Body of pancreas (tissue), 4 donors: Measurements from ENCODE around the gene CDCP1. TPM values are rescaled to one million over a fixed set of nuclear protein-coding genes. Genes with fewer than 3 reads are reported as not detected.
"Not testable (repeated sequence)": the region's sequence is repeated elsewhere in the genome, so short reads cannot be mapped to it uniquely, and the experiment has no call there.

Experiments used
- ATAC-seq: fragments of 150-250 bp; one replicate; pipeline ENCODE4 v1.9.1; 2016
- DNase-seq, 4 donors: peaks; one replicate each; pipeline ENCODE4 v3.0.0-alpha.2; 2019
- H3K27ac ChIP-seq, 4 donors: fragments of 200-600 bp; sonication (generic); 1 replicate in 3 of 4; 2 replicates in 1 of 4; pipeline versions ENCODE4 v1.5.1 to v1.6.1; 2016 to 2019; ENCODE audit warnings: mild to moderate bottlenecking in 1 of 4, mixed read lengths in 1 of 4, moderate library complexity in 1 of 4
- H3K27me3 ChIP-seq, 2 donors: fragments of 200-600 bp; sonication (generic); one replicate each; pipeline ENCODE4 v1.6.0; 2016; ENCODE audit warnings: mild to moderate bottlenecking in 1 of 2
- H3K36me3 ChIP-seq, 2 donors: fragments of 200-600 bp; sonication (generic); replicated peaks in 1 of 2; 2 replicates each; pipeline ENCODE4 v1.5.1; 2016; ENCODE audit warnings: low read depth in 2 of 2; ENCODE audit not compliant: insufficient read depth in 1 of 2
- H3K4me1 ChIP-seq: fragments of 200-600 bp; sonication (generic); one replicate; pipeline ENCODE4 v1.6.0; 2016
- H3K4me3 ChIP-seq, 2 donors: fragments of 200-600 bp; sonication (generic); 1 replicate in 1 of 2; 2 replicates in 1 of 2; pipeline ENCODE4 v1.5.1; 2016 to 2019
- H3K9me3 ChIP-seq, 3 donors: fragments of 200-600 bp; sonication (generic); 1 replicate in 2 of 3; 2 replicates in 1 of 3; pipeline ENCODE4 v1.5.1; 2016
- POLR2A ChIP-seq, 3 donors: fragments of 450-650 bp; IDR thresholded peaks; one replicate each; pipeline ENCODE4 v1.6.1; 2016; ENCODE audit warnings: antibody characterized with exemption in 3 of 3, mild to moderate bottlenecking in 2 of 3
- WGBS, 2 donors: methylation state at CpG; one replicate each; pipeline ENCODE4 v1.1.5; 2017; 5-methylcytosine and 5-hydroxymethylcytosine counted together
- intact Hi-C: fragments of 100-400 bp; cut with DNase I; formaldehyde crosslinking; loops from one replicate; pipeline ENCODE4 v1.15.1; 2023
- total RNA-seq, 2 donors: library from RNA; depleted of rRNA; stranded (reverse); fragments of >200 nt; gene quantifications; one replicate each; pipeline ENCODE4 v1.1.0, GENCODE V29; 2016
- TF ChIP-seq, protein P1 (sequence below), 7 experiments: fragments of 450-650 bp in 4 of 7; fragments of 200-600 bp in 3 of 7; sonication (generic) in 3 of 7; IDR thresholded peaks; one replicate each; pipeline ENCODE4 v1.5.1; 2016 to 2019; ENCODE audit warnings: antibody characterized with exemption in 7 of 7

CDCP1 gene
- total RNA-seq, 2 donors from 2014 or later = 6.2 to 6.3 TPM

- intact Hi-C loops = no loop called here
- Histone ChIP-seq H3K27ac (no peak overlapping the region), H3K9me3 (no peaks in the 10 kb centered on the region), H3K4me1 (peaks cover 10% of the 10 kb centered on the region), H3K27me3 (no peaks in the 10 kb centered on the region), H3K36me3 (no peaks in the 10 kb centered on the region), H3K4me3 (no peak overlapping the region)
- peak; percentile 68 for ATAC-seq
- no peak for TF ChIP-seq POLR2A (IDR thresholded peaks at IDR 0.05)
- TF ChIP-seq, protein P1, sequence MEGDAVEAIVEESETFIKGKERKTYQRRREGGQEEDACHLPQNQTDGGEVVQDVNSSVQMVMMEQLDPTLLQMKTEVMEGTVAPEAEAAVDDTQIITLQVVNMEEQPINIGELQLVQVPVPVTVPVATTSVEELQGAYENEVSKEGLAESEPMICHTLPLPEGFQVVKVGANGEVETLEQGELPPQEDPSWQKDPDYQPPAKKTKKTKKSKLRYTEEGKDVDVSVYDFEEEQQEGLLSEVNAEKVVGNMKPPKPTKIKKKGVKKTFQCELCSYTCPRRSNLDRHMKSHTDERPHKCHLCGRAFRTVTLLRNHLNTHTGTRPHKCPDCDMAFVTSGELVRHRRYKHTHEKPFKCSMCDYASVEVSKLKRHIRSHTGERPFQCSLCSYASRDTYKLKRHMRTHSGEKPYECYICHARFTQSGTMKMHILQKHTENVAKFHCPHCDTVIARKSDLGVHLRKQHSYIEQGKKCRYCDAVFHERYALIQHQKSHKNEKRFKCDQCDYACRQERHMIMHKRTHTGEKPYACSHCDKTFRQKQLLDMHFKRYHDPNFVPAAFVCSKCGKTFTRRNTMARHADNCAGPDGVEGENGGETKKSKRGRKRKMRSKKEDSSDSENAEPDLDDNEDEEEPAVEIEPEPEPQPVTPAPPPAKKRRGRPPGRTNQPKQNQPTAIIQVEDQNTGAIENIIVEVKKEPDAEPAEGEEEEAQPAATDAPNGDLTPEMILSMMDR (IDR thresholded peaks at IDR 0.05) = peak; percentile 17 to 54 (median 38)
- DNase-seq = peak; percentile 39 to 66 (median 48)
- WGBS, 2 donors = 52 to 65% methylated on average over 8 of the region's 8 CpGs
Measured at GRCh38 chr3:45078910-45079522, 67.2 kb downstream of the CDCP1 start.

GRCh38 chr3:45078256-45078655 lies 67.9 kb downstream of the CDCP1 start:
- intact Hi-C loops, H3K4me3 ChIP-seq, DNase-seq, ATAC-seq, H3K9me3 ChIP-seq, H3K27me3 ChIP-seq, H3K27ac ChIP-seq, H3K36me3 ChIP-seq: not testable (repeated sequence)
- peaks cover 10% of the 10 kb centered on the region for H3K4me1 ChIP-seq
- WGBS, 2 donors = 69 to 78% methylated on average over 1 of the region's 1 CpG

DNA sequence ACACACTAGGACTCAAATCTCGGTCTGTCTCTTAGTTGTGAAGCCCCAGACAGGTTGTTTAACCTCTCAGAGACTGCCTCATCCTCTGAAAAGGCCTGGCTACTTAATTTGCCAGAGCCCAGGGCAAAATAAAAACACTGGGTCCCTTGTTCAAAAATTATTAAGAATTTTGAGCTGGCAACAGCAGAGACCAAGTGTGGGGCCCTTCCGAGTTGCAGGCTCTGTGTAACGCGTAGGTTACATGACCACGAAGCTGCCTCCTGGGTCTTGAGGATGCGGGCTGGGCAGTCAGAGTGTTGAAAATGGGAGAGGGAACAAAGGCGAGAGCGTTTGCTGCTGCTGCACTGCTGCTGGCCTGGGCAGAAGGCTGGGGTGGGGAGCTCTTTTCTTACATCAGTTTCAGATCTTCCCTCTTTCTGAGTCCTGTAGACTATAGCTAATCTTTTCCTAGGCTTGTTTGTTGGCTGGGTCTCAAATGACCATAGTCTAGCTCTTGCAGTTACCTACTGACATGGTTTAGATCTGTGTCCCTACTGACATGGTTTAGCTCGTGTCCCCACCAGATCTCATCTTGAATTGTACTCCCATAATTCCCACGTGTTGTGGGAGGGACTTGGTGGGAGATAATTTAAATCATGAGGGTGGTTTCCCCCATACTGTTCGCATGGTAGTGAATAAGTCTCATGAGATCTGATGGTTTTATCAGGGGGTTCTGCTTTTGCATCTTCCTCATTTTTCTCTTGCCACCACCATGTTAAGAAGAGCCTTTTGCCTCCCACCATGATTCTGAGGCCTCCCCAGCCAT lies 70.2 kb downstream of the CDCP1 start:
- Histone ChIP-seq H3K36me3 (no peaks in the 10 kb centered on the region), H3K4me3 (no peak overlapping the region), H3K4me1 (peaks cover 10% of the 10 kb centered on the region), H3K27me3 (no peaks in the 10 kb centered on the region), H3K27ac (no peak overlapping the region), H3K9me3 (no peaks in the 10 kb centered on the region)
- TF ChIP-seq, protein P1 (IDR thresholded peaks at IDR 0.05) = no peak
- TF ChIP-seq POLR2A (IDR thresholded peaks at IDR 0.05) = no peak
- ATAC-seq (no peak), DNase-seq (no peak)
- intact Hi-C loops = loop anchor here (1.0 kb wide), 1 partner anchor 10 kb away; no protein-coding TSS in a partner anchor
- 79% methylated on average over 11 of the region's 11 CpGs for WGBS, 2 donors

DNA sequence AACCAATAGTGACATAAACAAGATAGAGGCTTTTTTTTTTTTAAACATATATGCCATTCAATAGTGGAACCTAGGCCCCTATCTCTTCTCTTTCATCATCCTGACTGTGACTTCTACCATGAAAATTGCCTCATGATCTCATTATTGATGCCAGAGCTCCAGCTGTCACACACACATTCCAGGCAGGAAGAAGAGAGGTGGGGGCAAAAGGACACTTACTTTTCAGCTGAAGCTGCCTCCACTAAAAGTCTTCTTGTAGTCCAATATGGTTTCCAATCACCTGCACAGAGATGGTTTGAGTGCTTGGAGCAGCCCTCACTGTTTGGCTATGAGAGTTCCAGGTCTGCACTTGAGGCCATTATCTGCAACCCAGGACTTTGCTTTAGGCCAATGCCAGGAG lies 75.1 kb downstream of the CDCP1 start:
- H3K27me3 ChIP-seq = no peaks in the 10 kb centered on the region
- DNase-seq (no peak), ATAC-seq (no peak)
- H3K27ac ChIP-seq = no peak overlapping the region
- no peak overlapping the region for H3K4me3 ChIP-seq
- intact Hi-C loops = no loop called here
- TF ChIP-seq, protein P1 (IDR thresholded peaks at IDR 0.05) = no peak
- TF ChIP-seq POLR2A (IDR thresholded peaks at IDR 0.05) = no peak
- H3K4me1 ChIP-seq = no peaks in the 10 kb centered on the region
- H3K36me3 ChIP-seq = no peaks in the 10 kb centered on the region
- H3K9me3 ChIP-seq = no peaks in the 10 kb centered on the region

DNA sequence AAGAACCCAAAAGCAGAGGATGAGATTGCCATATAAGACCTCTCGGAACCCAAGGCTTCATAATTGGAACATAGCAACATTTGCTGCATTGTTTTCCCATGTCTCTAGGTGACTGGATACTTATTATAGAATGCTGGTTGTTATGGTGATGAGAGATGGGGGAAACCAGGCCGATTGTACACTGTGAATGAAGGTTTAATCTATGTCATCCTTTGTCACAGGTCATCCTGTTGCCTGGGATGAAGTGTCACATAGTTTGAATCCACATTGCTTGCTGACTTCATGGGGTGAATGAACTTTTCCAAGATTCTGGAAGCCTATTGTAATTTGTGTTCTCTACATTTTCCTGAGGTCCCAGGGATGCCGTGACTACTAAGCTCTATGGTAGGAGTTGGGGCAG lies 78.2 kb downstream of the CDCP1 start:
- DNase-seq (no peak), ATAC-seq (no peak)
- Histone ChIP-seq H3K27ac (no peak overlapping the region), H3K9me3 (no peaks in the 10 kb centered on the region), H3K4me3 (no peak overlapping the region), H3K27me3 (no peaks in the 10 kb centered on the region), H3K4me1 (no peaks in the 10 kb centered on the region), H3K36me3 (no peaks in the 10 kb centered on the region)
- WGBS, 2 donors = 71% methylated on average over 3 of the region's 3 CpGs
- no peak for TF ChIP-seq POLR2A (IDR thresholded peaks at IDR 0.05)
- TF ChIP-seq, protein P1 (IDR thresholded peaks at IDR 0.05) = no peak
- intact Hi-C loops = no loop called here
